ENCODE measurements around the gene CDH5.

DNA sequence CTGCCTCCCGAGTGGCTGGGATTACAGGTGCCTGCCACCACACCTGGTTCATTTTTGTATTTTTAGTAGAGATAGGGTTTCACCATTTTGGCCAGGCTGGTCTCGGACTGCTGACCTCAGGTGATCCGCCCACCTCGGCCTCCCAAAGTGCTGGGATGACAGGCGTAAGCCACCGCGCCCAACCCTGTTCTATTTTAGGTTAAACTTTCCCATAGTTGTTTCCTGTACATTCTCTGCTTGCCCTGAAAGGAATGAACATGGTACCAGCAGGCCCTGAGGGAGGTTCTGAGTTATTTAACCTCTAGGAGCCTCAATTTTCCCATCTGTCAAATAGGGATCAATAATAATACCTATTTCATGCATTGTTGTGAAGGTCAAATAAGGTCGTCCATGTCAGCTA is 11.0 kb upstream of the CDH5 start:
- TF ChIP-seq, protein P1, sequence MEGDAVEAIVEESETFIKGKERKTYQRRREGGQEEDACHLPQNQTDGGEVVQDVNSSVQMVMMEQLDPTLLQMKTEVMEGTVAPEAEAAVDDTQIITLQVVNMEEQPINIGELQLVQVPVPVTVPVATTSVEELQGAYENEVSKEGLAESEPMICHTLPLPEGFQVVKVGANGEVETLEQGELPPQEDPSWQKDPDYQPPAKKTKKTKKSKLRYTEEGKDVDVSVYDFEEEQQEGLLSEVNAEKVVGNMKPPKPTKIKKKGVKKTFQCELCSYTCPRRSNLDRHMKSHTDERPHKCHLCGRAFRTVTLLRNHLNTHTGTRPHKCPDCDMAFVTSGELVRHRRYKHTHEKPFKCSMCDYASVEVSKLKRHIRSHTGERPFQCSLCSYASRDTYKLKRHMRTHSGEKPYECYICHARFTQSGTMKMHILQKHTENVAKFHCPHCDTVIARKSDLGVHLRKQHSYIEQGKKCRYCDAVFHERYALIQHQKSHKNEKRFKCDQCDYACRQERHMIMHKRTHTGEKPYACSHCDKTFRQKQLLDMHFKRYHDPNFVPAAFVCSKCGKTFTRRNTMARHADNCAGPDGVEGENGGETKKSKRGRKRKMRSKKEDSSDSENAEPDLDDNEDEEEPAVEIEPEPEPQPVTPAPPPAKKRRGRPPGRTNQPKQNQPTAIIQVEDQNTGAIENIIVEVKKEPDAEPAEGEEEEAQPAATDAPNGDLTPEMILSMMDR (conservative IDR thresholded peaks at IDR 0.05; ENCODE audit: low read depth, low read length), result no peak
- TF ChIP-seq EZH2phosphoT487 (IDR thresholded peaks at IDR 0.05; ENCODE audit: borderline replicate concordance, low read length), result no peak

Measured in PC-3 (cell line).